HEK293T (cell line): ENCODE measurements around the gene SELENOT.

Experiments used
- CTCF ChIA-PET: fragments of 350-600 bp; formaldehyde crosslinking; extraction: SDS; loops from one replicate; lab custom pipeline; 2021; ENCODE audit warnings: antibody characterized with exemption, inconsistent platforms; lab: Yijun Ruan, JAX
- POLR2A ChIA-PET: fragments of 350-600 bp; formaldehyde crosslinking; extraction: SDS; loops from one replicate; lab custom pipeline; 2020; ENCODE audit warnings: antibody characterized with exemption, inconsistent platforms; lab: Yijun Ruan, JAX
- DNase-seq: peaks from one replicate; pipeline ENCODE4 v3.0.0; 2012; ENCODE audit warnings: mixed read lengths; ENCODE audit errors: extremely low spot score
- ARNT ChIP-seq: fragments of 450-650 bp; IDR thresholded peaks from 2 replicates; pipeline ENCODE4 v1.6.1; 2017; ENCODE audit warnings: mild to moderate bottlenecking
- BHLHE40 ChIP-seq: fragments of 450-650 bp; IDR thresholded peaks from 2 replicates; pipeline ENCODE4 v1.6.1; 2016; ENCODE audit warnings: mild to moderate bottlenecking, moderate library complexity, borderline replicate concordance
- CTBP1 ChIP-seq: fragments of 450-650 bp; IDR thresholded peaks from 2 replicates; pipeline ENCODE4 v1.6.1; 2016; ENCODE audit warnings: borderline replicate concordance
- ELF4 ChIP-seq: fragments of 450-650 bp; IDR thresholded peaks from 2 replicates; pipeline ENCODE4 v1.6.1; 2017; ENCODE audit warnings: antibody characterized with exemption
- FOXA1 ChIP-seq: fragments of 450-650 bp; IDR thresholded peaks from 2 replicates; pipeline ENCODE4 v1.6.1; 2016; ENCODE audit warnings: mild to moderate bottlenecking
- FOXK2 ChIP-seq: fragments of 450-650 bp; IDR thresholded peaks from 2 replicates; pipeline ENCODE4 v1.6.1; 2016; ENCODE audit warnings: mild to moderate bottlenecking
- FOXM1 ChIP-seq: fragments of 450-650 bp; IDR thresholded peaks from 2 replicates; pipeline ENCODE4 v1.6.1; 2017; ENCODE audit warnings: mild to moderate bottlenecking, borderline replicate concordance
- HDGF ChIP-seq: fragments of 450-650 bp; IDR thresholded peaks from 2 replicates; pipeline ENCODE4 v1.6.1; 2017; ENCODE audit warnings: antibody characterized with exemption, borderline replicate concordance
- L3MBTL2 ChIP-seq: fragments of 450-650 bp; conservative IDR thresholded peaks from 2 replicates; pipeline ENCODE4 v1.6.1; 2016; ENCODE audit warnings: mild to moderate bottlenecking
- LEF1 ChIP-seq: fragments of 450-650 bp; IDR thresholded peaks from 2 replicates; pipeline ENCODE4 v1.6.1; 2017; ENCODE audit warnings: mild to moderate bottlenecking, borderline replicate concordance
- NFRKB ChIP-seq: fragments of 450-650 bp; IDR thresholded peaks from 2 replicates; pipeline ENCODE4 v1.6.1; 2016; ENCODE audit warnings: mild to moderate bottlenecking, moderate library complexity
- PKNOX1 ChIP-seq: fragments of 450-650 bp; IDR thresholded peaks from 2 replicates; pipeline ENCODE4 v1.6.1; 2016
- SP1 ChIP-seq: fragments of 450-650 bp; IDR thresholded peaks from 2 replicates; pipeline ENCODE4 v1.6.1; 2017
- SUZ12 ChIP-seq: fragments of 450-650 bp; IDR thresholded peaks from 2 replicates; pipeline ENCODE4 v1.6.1; 2016; ENCODE audit warnings: mild to moderate bottlenecking
- TARDBP ChIP-seq: fragments of 450-650 bp; IDR thresholded peaks from 2 replicates; pipeline ENCODE4 v1.6.1; 2016
- ZNF384 ChIP-seq: fragments of 450-650 bp; IDR thresholded peaks from 2 replicates; pipeline ENCODE4 v1.6.1; 2016

SELENOT gene

GRCh38 chr3:150567328-150567727 lies 35.8 kb upstream of the SELENOT start:
- no peak for DNase-seq
- ChIA-PET POLR2A (no interaction called here), CTCF (no interaction called here)
- TF ChIP-seq ARNT (no peak), NFRKB (no peak), L3MBTL2 (no peak), PKNOX1 (no peak), SP1 (no peak), LEF1 (no peak), FOXM1 (no peak), ZNF384 (no peak), BHLHE40 (no peak)

GRCh38 chr3:150577855-150578254 lies 25.3 kb upstream of the SELENOT start:
- ChIA-PET CTCF (no interaction called here), POLR2A (no interaction called here)
- TF ChIP-seq ZNF384 = no peak
- TF ChIP-seq LEF1 = no peak
- TF ChIP-seq SP1 = no peak
- no peak for TF ChIP-seq HDGF
- no peak for DNase-seq

- CTCF ChIA-PET = no interaction called here
- no peak for DNase-seq
- POLR2A ChIA-PET = no interaction called here
Measured at GRCh38 chr3:150581174-150581573, 21.9 kb upstream of the SELENOT start.

GRCh38 chr3:150582620-150583019 lies 20.5 kb upstream of the SELENOT start:
- no peak for TF ChIP-seq HDGF
- no peak for TF ChIP-seq LEF1
- TF ChIP-seq CTBP1 = no peak
- no peak for TF ChIP-seq ELF4
- TF ChIP-seq FOXA1 = no peak
- TF ChIP-seq FOXM1 = no peak
- TF ChIP-seq SUZ12 = no peak
- no peak for TF ChIP-seq TARDBP
- no peak for TF ChIP-seq PKNOX1
- no peak for TF ChIP-seq L3MBTL2
- no peak for TF ChIP-seq ZNF384
- TF ChIP-seq ARNT = no peak
- POLR2A ChIA-PET = no interaction called here
- no peak for DNase-seq
- CTCF ChIA-PET = no interaction called here

More at GRCh38 chr3:150581174-150581573, 21.9 kb upstream of the SELENOT start:
- TF ChIP-seq LEF1 = no peak

GRCh38 chr3:150583028-150583427 lies 20.1 kb upstream of the SELENOT start:
- no peak for DNase-seq
- ChIA-PET POLR2A (no interaction called here), CTCF (no interaction called here)
- TF ChIP-seq SUZ12 (no peak), FOXK2 (no peak), HDGF (no peak), LEF1 (no peak), TARDBP (no peak), FOXA1 (no peak), PKNOX1 (no peak)

- ChIA-PET POLR2A (interaction anchor here (1.6 kb wide), 1 partner anchor 15 kb away, joined by 5 read pairs; the partner anchor contains the start of gene SELENOT), CTCF (interaction anchor here (0.6 kb wide), 1 partner anchor 164 kb away, joined by 4 read pairs; no protein-coding TSS in a partner anchor)
- no peak for DNase-seq
- TF ChIP-seq CTBP1 (no peak), L3MBTL2 (no peak), BHLHE40 (no peak), SUZ12 (no peak), ARNT (no peak), ZNF384 (no peak), FOXM1 (no peak), LEF1 (no peak), ELF4 (no peak), TARDBP (no peak), FOXK2 (no peak)
Measured at GRCh38 chr3:150588027-150588830, 14.9 kb upstream of the SELENOT start.

- CTCF ChIA-PET = no interaction called here
- no peak for DNase-seq
- POLR2A ChIA-PET = interaction anchor here (1.0 kb wide), 1 partner anchor 13 kb away, joined by 3 read pairs; the partner anchor contains the start of gene SELENOT
- TF ChIP-seq TARDBP (no peak), ELF4 (no peak), HDGF (no peak), FOXK2 (no peak), PKNOX1 (no peak), CTBP1 (no peak), FOXM1 (no peak), LEF1 (no peak), SP1 (no peak), NFRKB (no peak), ARNT (no peak), L3MBTL2 (no peak), SUZ12 (no peak), FOXA1 (no peak)
Measured at GRCh38 chr3:150589759-150590158, 13.4 kb upstream of the SELENOT start.
